ENCODE results near the gene FOXI3.

Gene FOXI3

GRCh38 chr2:88452565-88452905 lies at the start of gene FOXI3:
TSS of gene FOXI3 (minus strand) at chr2:88452693. CDS start at chr2:88452535, 158 bp downstream.
- DNase-seq = no peak

- DNase-seq = no peak
Observed at GRCh38 chr2:88500691-88501090, 48.2 kb upstream of the FOXI3 start.

DNA sequence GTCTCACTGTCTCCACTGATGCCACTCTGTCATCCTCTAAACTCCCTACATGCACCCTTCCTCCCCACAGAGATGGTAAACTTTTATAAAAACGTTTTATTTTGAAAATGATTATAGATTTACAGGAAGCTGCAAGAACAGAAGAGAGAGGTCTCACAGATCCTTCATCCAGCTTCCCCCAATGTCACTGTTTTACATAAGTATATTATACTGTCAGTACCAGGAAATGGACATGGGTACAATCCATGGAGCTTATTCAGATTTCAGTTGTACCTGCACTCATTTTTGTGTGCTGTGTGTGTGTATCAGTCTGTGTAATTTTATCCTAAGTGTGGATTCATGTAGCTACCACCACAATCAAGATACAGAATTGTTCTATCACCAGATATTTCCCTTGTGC lies 46.7 kb upstream of the FOXI3 start:
- DNase-seq = no peak

- DNase-seq = no peak
Observed at GRCh38 chr2:88493481-88493880, 41.0 kb upstream of the FOXI3 start.

GRCh38 chr2:88492002-88492401 lies 39.5 kb upstream of the FOXI3 start:
- DNase-seq = no peak

- DNase-seq = no peak
Observed at GRCh38 chr2:88489181-88489580, 36.7 kb upstream of the FOXI3 start.

DNA sequence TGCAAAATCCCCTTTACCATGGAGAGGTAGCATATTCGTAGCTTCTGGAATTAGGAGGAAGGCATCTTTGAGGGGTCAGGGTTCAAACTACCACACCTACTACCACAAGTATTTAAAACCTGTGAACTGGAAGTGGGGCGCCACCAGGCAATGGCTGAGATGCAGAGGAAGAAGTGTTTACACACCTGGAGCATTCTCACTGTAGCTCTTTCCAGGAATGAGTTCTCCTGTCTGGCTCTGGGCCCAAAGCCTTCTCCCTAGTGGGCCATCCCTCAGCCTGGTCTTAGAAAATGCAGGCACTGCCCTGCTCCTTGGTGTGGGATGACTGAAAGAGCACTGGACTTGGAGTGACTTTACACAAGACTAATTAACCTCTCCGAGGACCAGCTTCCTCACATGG lies 30.7 kb upstream of the FOXI3 start:
- no peak for DNase-seq

DNA sequence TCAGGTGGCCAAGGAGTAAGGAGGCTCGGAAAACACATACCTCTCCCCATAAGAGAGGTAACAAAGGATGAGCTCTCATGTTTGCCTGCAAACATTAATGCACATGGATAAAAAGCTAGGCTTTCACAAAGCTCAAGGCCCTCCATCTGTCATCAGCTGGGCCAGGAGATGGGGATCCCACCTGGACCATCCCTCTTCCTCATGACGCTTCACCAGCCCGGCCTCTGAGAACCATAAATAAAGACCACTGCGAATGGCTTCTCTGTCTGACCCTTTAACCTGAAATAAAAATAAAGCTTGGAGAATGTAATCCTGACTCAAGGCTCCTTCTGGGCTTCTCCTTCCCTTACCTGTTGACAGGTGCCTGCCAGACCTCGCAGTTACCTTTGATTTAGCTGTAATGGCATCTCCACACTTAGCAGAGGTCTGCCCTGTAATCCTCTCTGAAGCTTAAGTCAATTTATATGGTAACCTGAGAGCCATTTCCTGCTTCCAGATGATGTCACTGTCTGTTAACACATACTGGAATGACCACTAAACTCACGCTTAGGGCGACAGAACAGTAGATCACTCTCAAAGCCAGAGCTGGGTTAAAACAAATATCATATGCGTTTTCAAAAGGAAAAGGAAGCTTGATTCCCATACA lies 29.3 kb upstream of the FOXI3 start:
- peak; percentile 2 for DNase-seq

- no peak for DNase-seq
Observed at GRCh38 chr2:88472811-88473210, 20.3 kb upstream of the FOXI3 start.

DNA sequence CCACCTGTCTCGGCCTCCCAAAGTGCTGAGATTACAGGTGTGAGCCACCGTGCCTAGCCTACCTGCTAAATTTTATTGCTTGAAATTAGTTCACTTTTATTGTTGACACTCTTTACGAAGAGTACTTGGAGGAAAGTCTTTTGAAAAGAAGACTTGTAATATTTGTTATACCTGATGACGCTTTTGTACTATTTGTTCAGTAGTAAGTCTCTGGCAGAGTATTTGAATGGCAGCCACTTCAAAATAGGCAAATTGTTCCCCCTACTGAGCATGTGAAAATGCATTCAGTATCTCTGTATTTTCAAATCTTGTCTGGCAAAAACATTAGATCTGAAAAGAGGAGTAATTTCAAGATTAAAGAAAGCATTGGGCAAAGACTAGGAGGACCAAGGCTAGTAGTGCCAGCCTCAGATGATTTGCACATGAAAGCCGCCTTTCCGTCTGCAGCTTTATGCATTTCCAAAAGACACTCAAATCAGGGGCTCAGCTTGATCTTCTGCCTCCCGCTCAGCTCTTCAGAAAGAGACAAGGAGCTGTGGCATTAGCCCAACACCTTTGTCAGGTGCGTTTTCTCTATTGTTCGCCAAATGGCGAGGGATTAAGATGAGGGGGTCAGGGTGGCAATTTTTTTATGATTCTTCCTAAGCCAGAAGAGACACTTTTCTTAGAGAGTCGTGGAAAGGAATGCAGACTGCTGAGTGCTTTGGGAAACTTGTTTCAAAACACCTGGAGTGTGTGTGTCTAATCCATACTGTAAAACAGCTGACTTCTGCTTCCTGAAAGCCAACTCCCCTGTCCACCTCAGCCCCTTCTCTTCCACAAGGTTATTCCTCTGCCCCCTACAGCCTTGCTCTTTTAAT lies 18.8 kb upstream of the FOXI3 start:
- no peak for DNase-seq

GRCh38 chr2:88469202-88470114 lies 17.0 kb upstream of the FOXI3 start:
- no peak for DNase-seq

DNA sequence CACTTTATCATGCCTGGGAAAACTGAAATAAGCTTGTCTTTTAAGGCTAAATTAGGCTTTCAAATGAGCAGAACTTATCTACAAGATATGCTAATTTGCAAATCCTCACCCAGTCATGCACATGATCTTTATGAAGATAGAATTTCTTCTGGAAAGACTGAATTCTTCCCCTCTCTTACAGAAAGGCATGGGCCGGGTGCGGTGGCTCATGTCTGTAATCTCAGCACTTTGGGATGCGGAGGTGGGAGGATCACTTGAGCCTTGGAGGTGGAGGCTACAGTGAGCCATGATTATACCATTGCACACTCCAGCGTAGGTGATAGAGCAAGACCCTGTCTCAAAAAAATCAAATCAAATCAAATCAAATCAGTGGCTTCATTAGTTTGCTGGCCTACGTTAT lies 11.7 kb upstream of the FOXI3 start:
- DNase-seq = no peak

DNA sequence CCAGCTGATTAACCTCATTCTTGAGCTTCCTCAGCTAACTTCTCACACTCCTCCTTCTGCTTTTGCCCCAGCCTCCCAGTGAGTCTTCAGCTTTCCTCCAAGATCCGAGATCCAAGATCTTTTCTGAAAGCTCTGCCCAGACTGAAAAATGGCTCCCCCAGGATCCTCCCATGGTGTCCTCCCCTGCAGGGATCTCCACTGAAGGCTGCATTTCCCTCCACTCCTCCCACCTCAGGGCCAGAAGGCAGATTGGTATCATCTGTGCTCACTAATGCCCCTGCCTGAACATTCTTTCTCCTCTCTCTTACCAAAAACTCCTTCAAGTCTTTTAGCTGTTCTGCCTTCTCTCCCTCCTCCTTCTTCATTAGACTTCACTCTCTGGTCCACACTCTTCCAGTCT lies 6.1 kb upstream of the FOXI3 start:
- DNase-seq = no peak

- no peak for DNase-seq
Observed at GRCh38 chr2:88452980-88453582, 588 bp upstream of the FOXI3 start.

DNA sequence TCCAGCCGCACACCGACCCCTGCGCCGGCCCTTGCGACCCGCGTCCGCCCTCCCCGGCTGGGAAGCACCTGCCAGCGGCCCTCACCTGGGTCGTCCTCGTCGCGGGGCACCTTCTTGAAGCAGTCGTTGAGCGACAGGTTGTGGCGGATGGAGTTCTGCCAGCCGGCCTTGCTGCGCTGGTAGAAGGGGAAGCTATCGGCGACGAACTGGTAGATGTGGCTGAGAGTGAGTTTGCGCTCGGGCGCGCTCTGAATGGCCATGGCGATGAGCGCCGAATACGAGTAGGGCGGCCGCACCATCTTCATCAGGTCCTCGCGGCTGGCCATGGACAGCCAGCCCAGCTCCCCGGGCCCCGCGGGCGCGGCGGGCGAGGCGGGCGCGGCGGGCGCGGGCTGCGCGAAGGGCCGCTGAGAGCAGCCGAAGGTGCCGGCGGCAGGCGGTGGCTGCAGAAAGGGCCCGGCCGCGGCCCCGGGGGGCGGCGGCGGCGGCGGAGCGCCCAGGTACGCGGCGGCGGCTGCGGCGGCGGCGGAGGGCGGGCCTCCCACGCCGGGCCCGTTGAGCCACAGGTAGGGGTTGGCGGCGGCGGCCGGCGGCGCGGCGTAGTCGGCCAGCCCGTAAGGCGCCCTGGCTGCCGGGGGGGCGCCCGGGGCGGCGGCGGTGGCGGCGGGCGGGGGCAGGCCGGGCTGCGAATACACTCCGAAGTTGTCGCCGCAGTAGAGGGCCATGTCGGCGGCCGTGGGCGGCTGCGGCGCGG lies 505 bp downstream of the FOXI3 start:
- DNase-seq = no peak

DNA sequence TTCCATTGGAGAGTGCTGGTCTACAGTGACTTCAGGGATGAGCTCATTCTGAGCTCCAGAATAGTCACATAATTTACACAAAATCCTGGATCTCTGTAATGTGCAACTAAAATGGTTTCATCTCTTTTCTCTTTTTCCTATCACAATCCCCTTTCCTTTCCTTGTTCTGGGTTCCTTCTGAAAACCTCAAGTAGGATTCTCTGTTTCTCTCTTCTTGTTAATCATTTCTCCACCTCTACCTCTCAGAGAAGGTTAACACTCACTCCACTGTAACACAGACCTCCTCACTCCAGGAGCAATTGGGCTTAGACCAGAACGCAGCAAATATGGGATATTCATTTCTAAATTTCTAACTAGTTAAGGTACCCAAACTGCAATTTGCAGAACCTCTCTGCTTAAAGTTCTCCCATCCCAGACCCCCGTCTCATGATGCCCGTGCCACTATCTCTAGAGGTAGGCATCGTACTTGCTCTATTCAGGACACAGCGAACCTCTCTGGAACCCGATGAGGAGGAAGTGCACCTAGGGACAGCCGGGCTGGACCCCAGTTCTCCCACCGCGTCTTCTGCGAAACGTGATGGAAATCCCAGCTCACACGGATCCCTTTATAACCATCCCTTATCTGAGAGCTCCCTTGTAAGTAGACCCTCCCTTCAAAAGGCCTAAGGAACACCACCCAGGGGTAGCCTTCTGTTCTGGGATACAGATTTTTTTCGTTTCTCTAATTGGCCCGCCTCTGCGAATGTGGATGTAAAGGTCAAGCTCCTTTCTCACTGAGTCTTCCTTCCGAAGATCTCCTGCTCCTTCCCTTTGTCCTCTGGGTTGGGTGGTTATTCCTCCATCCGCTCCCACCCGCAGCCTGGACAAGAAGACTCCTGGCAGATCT lies 1.3 kb downstream of the FOXI3 start:
- no peak for DNase-seq

DNA sequence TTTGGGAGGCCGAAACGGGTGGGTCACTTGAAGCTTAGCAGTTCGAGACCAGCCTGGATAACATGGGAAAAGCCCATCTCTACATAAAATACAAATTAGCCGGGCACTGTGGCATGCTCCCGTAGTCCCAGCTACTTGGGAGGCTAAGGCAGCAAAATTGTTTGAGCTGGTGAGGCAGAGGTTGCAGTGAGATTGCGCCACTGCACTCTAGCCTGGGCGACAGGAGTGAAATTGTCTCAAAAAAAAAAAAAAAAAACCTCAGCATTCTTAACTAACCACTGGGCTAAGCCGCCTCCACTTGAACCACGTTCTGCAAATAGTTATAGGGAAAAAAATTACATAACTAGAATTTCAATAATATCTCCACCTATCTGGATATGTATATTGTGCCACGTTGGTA lies 2.3 kb downstream of the FOXI3 start:
- no peak for DNase-seq

DNA sequence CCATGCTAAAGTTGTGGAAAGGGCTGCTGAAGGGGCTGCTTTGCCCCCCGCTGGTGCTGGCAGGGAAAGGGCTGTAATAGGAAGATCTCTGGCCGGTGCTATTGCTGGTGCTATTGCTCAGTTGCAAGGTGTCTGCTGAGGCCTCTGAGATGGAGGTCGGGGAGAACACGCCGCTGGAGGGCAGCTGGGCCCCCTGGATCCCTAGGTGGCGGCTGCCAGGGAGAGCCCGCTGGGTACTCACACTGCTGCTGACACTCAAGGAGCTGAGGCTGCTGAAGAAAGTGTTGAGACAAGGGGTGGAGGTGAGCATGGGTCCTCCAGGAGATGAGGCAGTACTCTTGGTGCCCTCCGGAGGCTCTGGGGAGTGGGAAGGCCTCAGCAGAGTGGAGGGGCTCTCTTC lies 4.2 kb downstream of the FOXI3 start:
- no peak for DNase-seq

DNA sequence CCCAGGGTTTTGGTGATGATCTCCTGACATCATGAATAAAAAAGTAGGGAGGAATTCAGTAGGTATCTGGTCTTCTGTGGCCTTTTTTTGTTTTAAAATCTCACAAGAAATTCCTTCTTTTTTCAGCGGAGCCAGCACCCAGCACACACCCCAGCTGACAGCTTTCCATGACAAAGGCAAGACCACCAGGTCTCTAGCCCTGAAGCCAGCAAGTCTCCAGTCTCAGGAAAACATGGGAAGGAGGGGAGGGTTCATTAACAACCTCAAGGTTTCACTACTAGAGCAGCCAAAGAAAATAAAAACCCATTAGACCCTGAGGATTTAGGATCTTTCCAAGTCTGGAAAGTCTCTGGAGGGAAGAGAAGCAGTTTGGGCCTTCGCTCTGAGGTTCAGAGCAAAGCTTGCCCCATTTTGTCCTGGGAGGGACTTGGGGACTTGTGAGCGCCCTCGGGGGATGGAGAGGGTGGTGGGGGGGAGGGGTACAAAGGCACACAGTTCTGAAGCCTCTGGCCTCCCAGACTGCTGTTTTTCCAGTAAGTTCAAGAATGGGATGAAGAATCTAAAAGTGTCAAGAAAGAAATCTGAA lies 9.0 kb downstream of the FOXI3 start:
- no peak for DNase-seq

- no peak for DNase-seq
Observed at GRCh38 chr2:88442473-88442872, 10.0 kb downstream of the FOXI3 start.

DNA sequence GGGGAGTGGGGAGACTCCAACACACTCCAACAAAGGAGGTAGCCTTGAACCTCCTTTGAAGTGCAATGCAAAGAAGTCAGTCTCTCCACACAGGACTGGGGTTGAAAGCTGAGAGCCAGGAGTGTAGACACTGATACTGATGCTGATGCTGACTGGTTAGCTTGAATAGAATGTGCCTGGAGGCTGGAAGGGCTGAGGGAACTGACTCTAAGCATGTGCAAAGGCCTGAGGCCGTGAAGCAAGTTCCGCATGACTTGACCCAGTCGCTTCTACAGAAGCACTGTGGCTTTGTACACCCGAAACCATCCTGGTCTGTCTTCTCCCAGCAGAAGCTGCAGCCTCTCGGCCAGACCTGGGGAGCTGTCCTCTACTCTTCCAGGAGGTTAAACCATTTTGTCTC lies 10.4 kb downstream of the FOXI3 start:
- DNase-seq = no peak

All from activated CD4-positive, alpha-beta T cell treated with anti-CD3 and anti-CD28 coated beads, Interleukin-10, Interleukin-2, amounts not matched to agents 100 ng/mL and 50 ng/mL, durations not matched to agents 16 hours and 8 hours (primary cell).